Trophoblast cell (in vitro differentiated cells and primary cell): ENCODE measurements around the gene SIPA1L3.

Experiments used
- DNase-seq, 2 donors: peaks; one replicate each; pipeline ENCODE4 v3.0.0-alpha.2; 2016
- H2AFZ ChIP-seq: 2 replicates; pipeline ENCODE4 v1.6.1; 2013; ENCODE audit warnings: low read length, moderate library complexity, mild to moderate bottlenecking; ENCODE audit not compliant: insufficient read depth, poor library complexity
- H2AK5ac ChIP-seq: 2 replicates; pipeline ENCODE4 v1.6.1; 2013; ENCODE audit warnings: mild to moderate bottlenecking, low read length
- H2BK120ac ChIP-seq: 2 replicates; pipeline ENCODE4 v1.6.1; 2013; ENCODE audit warnings: low read length, mild to moderate bottlenecking, moderate library complexity; ENCODE audit not compliant: insufficient read depth, poor library complexity
- H2BK12ac ChIP-seq: 2 replicates; pipeline ENCODE4 v1.6.1; 2013; ENCODE audit warnings: mild to moderate bottlenecking, low read length, moderate library complexity
- H2BK5ac ChIP-seq: 2 replicates; pipeline ENCODE4 v1.6.1; 2013; ENCODE audit warnings: low read length, low read depth, moderate library complexity, mild to moderate bottlenecking; ENCODE audit not compliant: poor library complexity
- H3K14ac ChIP-seq: 2 replicates; pipeline ENCODE4 v1.6.1; 2013; ENCODE audit warnings: mild to moderate bottlenecking, low read length
- H3K18ac ChIP-seq: 2 replicates; pipeline ENCODE4 v1.6.1; 2013; ENCODE audit warnings: mild to moderate bottlenecking, low read length
- H3K23ac ChIP-seq: 2 replicates; pipeline ENCODE4 v1.6.1; 2013; ENCODE audit warnings: low read length
- H3K27ac ChIP-seq: 2 replicates; pipeline ENCODE4 v1.5.1; 2013; ENCODE audit warnings: low read depth, mild to moderate bottlenecking, inconsistent platforms, low read length, moderate library complexity
- H3K27me3 ChIP-seq: 2 replicates; pipeline ENCODE4 v1.6.1; 2013; ENCODE audit warnings: inconsistent platforms, mild to moderate bottlenecking, low read length, moderate library complexity; ENCODE audit not compliant: insufficient read depth
- H3K36me3 ChIP-seq, 2 experiments: 1 replicate in 1 of 2; 2 replicates in 1 of 2; pipeline ENCODE4 v1.6.1; 2013; ENCODE audit warnings: low read length in 2 of 2, mild to moderate bottlenecking in 2 of 2, moderate library complexity in 1 of 2; ENCODE audit not compliant: insufficient read depth in 2 of 2, control insufficient read depth in 1 of 2
- H3K4ac ChIP-seq: 2 replicates; pipeline ENCODE4 v1.6.1; 2013; ENCODE audit warnings: low read depth, mild to moderate bottlenecking, low read length, moderate library complexity
- H3K4me1 ChIP-seq, 2 experiments: 1 replicate in 1 of 2; 2 replicates in 1 of 2; pipeline ENCODE4 v1.6.1; 2013; ENCODE audit warnings: low read length in 2 of 2, mild to moderate bottlenecking in 2 of 2, moderate library complexity in 1 of 2; ENCODE audit not compliant: insufficient read depth in 2 of 2, control insufficient read depth in 1 of 2
- H3K4me2 ChIP-seq: 2 replicates; pipeline ENCODE4 v1.6.1; 2013; ENCODE audit warnings: inconsistent platforms, mild to moderate bottlenecking, low read length, moderate library complexity
- H3K4me3 ChIP-seq: 2 replicates; pipeline ENCODE4 v1.5.1; 2013; ENCODE audit warnings: mild to moderate bottlenecking, low read depth, low read length, inconsistent platforms
- H3K79me1 ChIP-seq: one replicate; pipeline ENCODE4 v1.6.1; 2013; ENCODE audit warnings: low read length
- H3K79me2 ChIP-seq: 2 replicates; pipeline ENCODE4 v1.6.1; 2013; ENCODE audit warnings: low read length, mild to moderate bottlenecking; ENCODE audit not compliant: control insufficient read depth, insufficient read depth, poor library complexity
- H3K9ac ChIP-seq: 2 replicates; pipeline ENCODE4 v1.6.1; 2013; ENCODE audit warnings: mild to moderate bottlenecking, low read length
- H3K9me3 ChIP-seq: 2 replicates; pipeline ENCODE4 v1.6.1; 2013; ENCODE audit warnings: low read depth, mild to moderate bottlenecking, control low read depth, inconsistent platforms, low read length; ENCODE audit not compliant: insufficient read depth
- H4K12ac ChIP-seq: 2 replicates; pipeline ENCODE4 v1.6.1; 2013; ENCODE audit warnings: low read depth, mild to moderate bottlenecking, low read length, moderate library complexity
- H4K8ac ChIP-seq: 2 replicates; pipeline ENCODE4 v1.6.1; 2013; ENCODE audit warnings: low read depth, mild to moderate bottlenecking, low read length, moderate library complexity
- H4K91ac ChIP-seq: one replicate; pipeline ENCODE4 v1.6.1; 2013; ENCODE audit warnings: low read depth, mild to moderate bottlenecking, low read length, moderate library complexity
- WGBS: extraction: QIAGEN DNeasy Blood & Tissue Kit; methylation state at CpG from one replicate; pipeline ENCODE4 v1.1.7; 2013; ENCODE audit warnings: missing lambda C conversion rate; ENCODE audit not compliant: insufficient read length, insufficient coverage; ENCODE audit errors: extremely low coverage; 5-methylcytosine and 5-hydroxymethylcytosine counted together

Gene SIPA1L3

DNA sequence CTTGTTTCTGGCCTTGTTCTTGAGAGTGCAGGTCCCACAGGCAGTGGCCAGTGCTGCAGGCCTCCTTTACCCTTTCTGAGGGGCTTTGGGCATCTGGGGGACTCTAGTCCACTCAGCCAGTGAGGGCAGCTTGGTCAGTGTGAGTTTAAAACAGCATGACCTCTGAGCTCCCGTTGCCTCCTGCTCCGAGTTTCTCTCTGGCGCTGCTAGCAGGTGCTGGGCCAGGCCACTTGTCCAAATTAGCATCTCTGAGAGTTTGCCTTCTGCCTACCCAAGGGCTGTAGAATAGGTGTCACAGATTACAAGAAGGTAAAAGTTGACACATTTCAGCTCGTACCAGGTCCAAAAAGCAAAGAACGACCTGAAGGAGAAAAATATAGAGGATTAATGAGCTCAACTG is 105.9 kb downstream of the SIPA1L3 start:
- Histone ChIP-seq H3K18ac (no peak overlapping the region), H3K27ac (no peak overlapping the region), H3K27me3 (no peaks in the 10 kb centered on the region), H2BK120ac (no peak overlapping the region), H3K4me1 (peaks cover 9 to 15% of the 10 kb centered on the region in 2 experiments), H3K36me3 (peaks cover 0 to 2% of the 10 kb centered on the region in 2 experiments), H3K4me3 (no peak overlapping the region), H3K14ac (no peak overlapping the region), H2AK5ac (no peak overlapping the region), H3K4ac (no peak overlapping the region), H3K23ac (no peak overlapping the region), H4K8ac (no peak overlapping the region), H4K91ac (no peak overlapping the region), H3K9ac (no peak overlapping the region), H4K12ac (no peak overlapping the region), H3K79me1 (peaks cover 7% of the 10 kb centered on the region), H3K9me3 (no peaks in the 10 kb centered on the region), H3K4me2 (no peak overlapping the region), H2BK5ac (no peak overlapping the region), H2BK12ac (no peak overlapping the region), H2AFZ (no peak overlapping the region), H3K79me2 (no peaks in the 10 kb centered on the region)
- no peak for DNase-seq
- WGBS, result no CpG with 5 or more reads among the region's 5 CpGs

DNA sequence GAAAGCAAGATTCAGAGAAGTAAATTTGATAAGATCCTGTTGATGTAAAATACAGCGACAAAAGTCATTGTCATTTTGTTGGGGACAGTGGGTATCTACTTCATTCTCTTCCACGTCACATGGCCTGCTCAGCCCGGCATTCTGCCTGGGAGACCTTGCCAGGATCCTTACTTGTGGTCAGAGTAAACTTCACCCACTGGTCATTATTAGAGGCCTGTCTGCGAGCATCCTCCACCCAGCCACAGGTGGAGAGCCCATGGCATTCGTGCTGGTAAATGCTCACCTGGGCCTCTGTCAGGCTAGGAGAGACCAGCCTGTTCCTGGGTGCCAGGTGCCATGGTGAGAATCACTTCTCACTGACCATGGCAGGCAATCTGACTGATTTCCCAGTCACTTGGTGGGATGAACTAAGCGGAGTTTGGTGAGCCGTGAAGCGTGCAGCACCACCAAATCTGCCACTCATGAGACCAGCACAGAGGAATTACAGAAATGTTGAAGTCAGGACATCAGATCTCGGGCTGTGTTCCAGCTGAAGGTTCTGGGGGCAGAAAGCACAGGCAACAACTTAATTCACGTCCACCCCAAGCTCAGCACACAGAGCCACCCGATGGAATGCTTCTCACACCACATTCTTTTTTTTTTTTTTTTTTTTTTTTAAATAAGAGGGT is 107.0 kb downstream of the SIPA1L3 start:
- no peak overlapping the region for H2AFZ ChIP-seq
- H2AK5ac ChIP-seq, result no peak overlapping the region
- H3K9ac ChIP-seq, result no peak overlapping the region
- H3K27me3 ChIP-seq, result no peaks in the 10 kb centered on the region
- peaks cover 7% of the 10 kb centered on the region for H3K79me1 ChIP-seq
- no CpG with 5 or more reads among the region's 11 CpGs for WGBS
- no peak overlapping the region for H3K23ac ChIP-seq
- H3K9me3 ChIP-seq, result no peaks in the 10 kb centered on the region
- no peak overlapping the region for H4K12ac ChIP-seq
- H3K4ac ChIP-seq, result no peak overlapping the region
- H2BK12ac ChIP-seq, result peak overlapping the region; percentile 18
- H2BK5ac ChIP-seq, result no peak overlapping the region
- H3K4me2 ChIP-seq, result no peak overlapping the region
- peak in 1 of 2 donors; percentile 49 for DNase-seq
- H3K18ac ChIP-seq, result peak overlapping the region; percentile 12
- no peaks in the 10 kb centered on the region for H3K79me2 ChIP-seq
- no peak overlapping the region for H4K8ac ChIP-seq
- peaks cover 9 to 15% of the 10 kb centered on the region in 2 experiments for H3K4me1 ChIP-seq
- H3K14ac ChIP-seq, result no peak overlapping the region
- H3K4me3 ChIP-seq, result peak overlapping the region; percentile 33
- peaks cover 0 to 2% of the 10 kb centered on the region in 2 experiments for H3K36me3 ChIP-seq
- no peak overlapping the region for H3K27ac ChIP-seq
- no peak overlapping the region for H4K91ac ChIP-seq
- peak overlapping the region; percentile 6 for H2BK120ac ChIP-seq

DNA sequence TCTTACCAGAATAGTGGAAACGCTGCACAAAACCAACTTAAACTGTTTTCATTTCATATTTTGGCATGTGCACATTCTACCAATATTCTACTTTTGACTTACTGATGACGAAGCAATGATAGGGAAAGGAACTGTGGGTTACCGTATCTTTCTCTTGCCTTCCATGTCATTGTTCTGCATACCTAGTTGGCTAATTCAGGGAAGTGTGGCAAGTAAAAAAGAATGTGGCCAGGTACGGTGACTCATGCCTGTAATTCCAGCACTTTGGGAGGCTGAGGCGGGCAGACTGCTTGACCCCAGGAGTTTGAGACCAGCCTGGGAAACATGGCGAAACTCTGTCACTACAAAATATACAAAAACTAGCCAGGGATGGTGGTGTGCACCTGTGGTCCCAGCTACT is 108.2 kb downstream of the SIPA1L3 start:
- Histone ChIP-seq H3K79me1 (peaks cover 7% of the 10 kb centered on the region), H3K14ac (no peak overlapping the region), H2BK120ac (no peak overlapping the region), H3K18ac (no peak overlapping the region), H3K79me2 (no peaks in the 10 kb centered on the region), H3K27ac (peak overlapping the region; percentile 60), H3K4me1 (peaks cover 9 to 15% of the 10 kb centered on the region in 2 experiments), H3K4me2 (peak overlapping the region; percentile 32), H3K9me3 (no peaks in the 10 kb centered on the region), H2AK5ac (no peak overlapping the region), H3K4me3 (no peak overlapping the region), H3K36me3 (peaks cover 0 to 2% of the 10 kb centered on the region in 2 experiments), H4K12ac (no peak overlapping the region), H3K23ac (no peak overlapping the region), H3K27me3 (no peaks in the 10 kb centered on the region), H2BK5ac (peak overlapping the region; percentile 77), H3K9ac (no peak overlapping the region), H2AFZ (no peak overlapping the region), H4K8ac (no peak overlapping the region), H4K91ac (no peak overlapping the region), H2BK12ac (no peak overlapping the region), H3K4ac (no peak overlapping the region)
- WGBS, result no CpG with 5 or more reads among the region's 6 CpGs
- DNase-seq, result peak; percentile 87 to 90

DNA sequence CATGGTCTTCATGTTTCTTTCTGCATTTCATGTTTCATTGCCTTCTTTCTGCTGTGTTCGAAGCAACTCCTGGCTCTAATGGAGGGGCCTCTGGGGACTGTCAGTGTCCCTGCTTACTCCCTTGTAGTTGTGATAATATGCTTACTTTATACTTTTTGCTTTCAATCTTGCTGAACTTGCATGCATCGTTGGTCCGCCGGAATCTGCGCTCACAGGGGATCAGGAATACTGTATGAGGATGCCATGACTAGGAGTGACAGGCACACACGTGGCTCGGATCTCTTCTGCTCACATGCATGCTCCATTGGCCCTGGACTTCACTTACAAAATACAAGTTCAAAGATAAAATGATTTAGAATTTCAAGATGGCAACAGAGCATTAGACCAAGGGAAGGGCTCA is 108.8 kb downstream of the SIPA1L3 start:
- H4K91ac ChIP-seq, result peak overlapping the region; percentile 39
- no peak overlapping the region for H2BK120ac ChIP-seq
- no peak overlapping the region for H2BK5ac ChIP-seq
- no peak overlapping the region for H2BK12ac ChIP-seq
- no peak overlapping the region for H4K8ac ChIP-seq
- H3K18ac ChIP-seq, result peak overlapping the region; percentile 69
- no peak overlapping the region for H4K12ac ChIP-seq
- no peaks in the 10 kb centered on the region for H3K27me3 ChIP-seq
- no peak overlapping the region for H3K9ac ChIP-seq
- H3K27ac ChIP-seq, result no peak overlapping the region
- H3K4me3 ChIP-seq, result peak overlapping the region; percentile 26
- no peak overlapping the region for H2AFZ ChIP-seq
- H3K4me2 ChIP-seq, result peak overlapping the region; percentile 32
- H3K14ac ChIP-seq, result peak overlapping the region; percentile 24
- DNase-seq, result no peak
- H3K23ac ChIP-seq, result no peak overlapping the region
- H3K36me3 ChIP-seq, result peaks cover 0 to 2% of the 10 kb centered on the region in 2 experiments
- peaks cover 9 to 15% of the 10 kb centered on the region in 2 experiments for H3K4me1 ChIP-seq
- H2AK5ac ChIP-seq, result no peak overlapping the region
- H3K79me2 ChIP-seq, result no peaks in the 10 kb centered on the region
- no CpG with 5 or more reads among the region's 7 CpGs for WGBS
- no peaks in the 10 kb centered on the region for H3K9me3 ChIP-seq
- H3K79me1 ChIP-seq, result peaks cover 7% of the 10 kb centered on the region
- no peak overlapping the region for H3K4ac ChIP-seq
